Measurements from ENCODE around the gene CD247.

- no peak for TF ChIP-seq POLR2AphosphoS5 (IDR thresholded peaks at IDR 0.05; ENCODE audit: borderline replicate concordance, low read depth, low read length)
- TF ChIP-seq EZH2 (IDR thresholded peaks at IDR 0.05): no peak
Measured at GRCh38 chr1:167425482-167425881, 92.8 kb downstream of the CD247 start.

All from SK-N-MC (cell line).